GM12892 (cell line): Measurements from ENCODE around the gene SSR4.

Source experiments
- POLR2A ChIP-seq: IDR thresholded peaks from 2 replicates; pipeline ENCODE4 v1.6.1; 2011; ENCODE audit warnings: low read depth, low read length, control low read depth
- POLR2AphosphoS5 ChIP-seq: IDR thresholded peaks from 2 replicates; pipeline ENCODE4 v1.6.1; 2011; ENCODE audit warnings: low read depth, low read length, control low read depth
- TAF1 ChIP-seq: IDR thresholded peaks from 2 replicates; pipeline ENCODE4 v1.6.1; 2011; ENCODE audit warnings: low read depth, mild to moderate bottlenecking, control low read depth, low read length, borderline replicate concordance

- no peak for TF ChIP-seq POLR2AphosphoS5
- TF ChIP-seq POLR2A = no peak
- TF ChIP-seq TAF1 = no peak
Measured at GRCh38 chrX:153827903-153828302, 33.4 kb downstream of the SSR4 start.
